ENCODE measurements around the gene BSDC1.

BSDC1 gene

GRCh38 chr1:32431736-32432400 lies 37.6 kb upstream of the BSDC1 start:
- no peak overlapping the region for H4K8ac ChIP-seq (ENCODE audit: low read depth, low read length)
- H4K12ac ChIP-seq (ENCODE audit: low read depth, low read length) = no peak overlapping the region
- no peak overlapping the region for H2AFZ ChIP-seq (ENCODE audit: insufficient read depth, low read length, poor library complexity)
- no peak overlapping the region for H3K18ac ChIP-seq (ENCODE audit: low read length)
- no peaks in the 10 kb centered on the region for H3K36me3 ChIP-seq (ENCODE audit: control insufficient read depth in 1 of 2, insufficient read depth in 2 of 2, low read length in 2 of 2)
- no peaks in the 10 kb centered on the region for H3K79me2 ChIP-seq (ENCODE audit: control insufficient read depth, insufficient read depth, low read length, poor library complexity)
- no peak overlapping the region for H3K4ac ChIP-seq (ENCODE audit: low read depth, low read length)
- H3K79me1 ChIP-seq (ENCODE audit: low read length) = no peaks in the 10 kb centered on the region
- H2AK5ac ChIP-seq (ENCODE audit: low read length) = no peak overlapping the region
- no peak overlapping the region for H2BK12ac ChIP-seq (ENCODE audit: low read length)
- no peak overlapping the region for H2BK5ac ChIP-seq (ENCODE audit: low read depth, low read length, poor library complexity)
- no CpG with 5 or more reads among the region's 4 CpGs for whole genome bisulfite sequencing (ENCODE audit: extremely low coverage, insufficient coverage, insufficient read length)
- H3K14ac ChIP-seq (ENCODE audit: low read length) = no peak overlapping the region
- no peak overlapping the region for H3K4me3 ChIP-seq (ENCODE audit: low read depth, low read length)
- H3K4me1 ChIP-seq (ENCODE audit: control insufficient read depth in 1 of 2, insufficient read depth in 2 of 2, low read length in 2 of 2) = no peaks in the 10 kb centered on the region
- H3K4me2 ChIP-seq (ENCODE audit: low read length) = no peak overlapping the region
- no peak overlapping the region for H3K23ac ChIP-seq (ENCODE audit: low read length)
- H3K27ac ChIP-seq (ENCODE audit: low read depth, low read length) = no peak overlapping the region
- no peaks in the 10 kb centered on the region for H3K27me3 ChIP-seq (ENCODE audit: insufficient read depth, low read length)
- H3K9ac ChIP-seq (ENCODE audit: low read length) = no peak overlapping the region
- no peak overlapping the region for H4K91ac ChIP-seq (ENCODE audit: low read depth, low read length)
- H2BK120ac ChIP-seq (ENCODE audit: insufficient read depth, low read length, poor library complexity) = no peak overlapping the region
- no peaks in the 10 kb centered on the region for H3K9me3 ChIP-seq (ENCODE audit: insufficient read depth, low read depth, low read length)
- no peak for DNase-seq

DNA sequence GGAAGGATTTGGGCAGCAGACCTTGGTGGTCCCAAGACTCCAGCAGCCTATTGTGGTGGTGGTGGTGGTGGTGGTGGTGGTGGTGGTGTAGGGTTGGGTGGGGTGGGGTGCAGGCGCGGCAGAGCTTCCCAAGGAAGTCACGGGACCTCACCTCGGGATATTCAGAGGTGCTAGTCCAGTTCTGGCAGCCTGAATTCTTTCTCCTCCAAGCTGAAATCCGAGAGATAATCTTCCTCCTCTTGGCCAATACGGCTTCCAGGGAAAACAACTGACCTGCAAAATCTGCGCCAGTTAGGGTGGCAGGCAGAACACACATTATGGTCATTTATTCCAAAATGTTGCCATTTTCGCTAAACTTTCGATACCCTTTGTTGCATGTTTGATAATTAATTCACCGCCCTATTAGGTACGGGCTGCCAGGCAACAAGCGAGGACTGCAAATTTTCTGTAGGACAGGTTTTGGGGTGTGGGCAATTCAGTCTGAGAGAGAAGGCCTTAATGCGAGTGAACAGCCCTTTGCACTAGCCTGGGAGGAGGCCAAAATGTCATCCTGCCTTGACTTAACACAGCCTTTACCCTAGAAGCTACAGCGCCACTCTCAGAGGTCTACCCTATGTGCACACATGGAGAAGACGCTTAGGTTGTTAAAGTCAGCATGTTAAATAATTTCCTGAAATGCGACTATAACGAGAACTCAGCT lies 33.2 kb upstream of the BSDC1 start:
- Histone ChIP-seq H3K18ac (ENCODE audit: low read length) (no peak overlapping the region), H3K27me3 (ENCODE audit: insufficient read depth, low read length) (no peaks in the 10 kb centered on the region), H4K91ac (ENCODE audit: low read depth, low read length) (no peak overlapping the region), H3K4me2 (ENCODE audit: low read length) (no peak overlapping the region), H3K4me1 (ENCODE audit: control insufficient read depth in 1 of 2, insufficient read depth in 2 of 2, low read length in 2 of 2) (no peaks in the 10 kb centered on the region), H3K79me2 (ENCODE audit: control insufficient read depth, insufficient read depth, low read length, poor library complexity) (no peaks in the 10 kb centered on the region), H2BK12ac (ENCODE audit: low read length) (no peak overlapping the region), H4K8ac (ENCODE audit: low read depth, low read length) (no peak overlapping the region), H4K12ac (ENCODE audit: low read depth, low read length) (no peak overlapping the region), H3K23ac (ENCODE audit: low read length) (no peak overlapping the region), H3K79me1 (ENCODE audit: low read length) (no peaks in the 10 kb centered on the region), H3K36me3 (ENCODE audit: control insufficient read depth in 1 of 2, insufficient read depth in 2 of 2, low read length in 2 of 2) (no peaks in the 10 kb centered on the region), H3K14ac (ENCODE audit: low read length) (no peak overlapping the region), H2BK120ac (ENCODE audit: insufficient read depth, low read length, poor library complexity) (no peak overlapping the region), H3K4me3 (ENCODE audit: low read depth, low read length) (no peak overlapping the region), H3K27ac (ENCODE audit: low read depth, low read length) (no peak overlapping the region), H2AFZ (ENCODE audit: insufficient read depth, low read length, poor library complexity) (no peak overlapping the region), H3K4ac (ENCODE audit: low read depth, low read length) (no peak overlapping the region), H2AK5ac (ENCODE audit: low read length) (no peak overlapping the region), H2BK5ac (ENCODE audit: low read depth, low read length, poor library complexity) (no peak overlapping the region), H3K9me3 (ENCODE audit: insufficient read depth, low read depth, low read length) (peaks cover 2% of the 10 kb centered on the region), H3K9ac (ENCODE audit: low read length) (no peak overlapping the region)
- DNase-seq = peak in 1 of 2 donors; percentile 14
- no CpG with 5 or more reads among the region's 17 CpGs for WGBS (ENCODE audit: extremely low coverage, insufficient coverage, insufficient read length)

DNA sequence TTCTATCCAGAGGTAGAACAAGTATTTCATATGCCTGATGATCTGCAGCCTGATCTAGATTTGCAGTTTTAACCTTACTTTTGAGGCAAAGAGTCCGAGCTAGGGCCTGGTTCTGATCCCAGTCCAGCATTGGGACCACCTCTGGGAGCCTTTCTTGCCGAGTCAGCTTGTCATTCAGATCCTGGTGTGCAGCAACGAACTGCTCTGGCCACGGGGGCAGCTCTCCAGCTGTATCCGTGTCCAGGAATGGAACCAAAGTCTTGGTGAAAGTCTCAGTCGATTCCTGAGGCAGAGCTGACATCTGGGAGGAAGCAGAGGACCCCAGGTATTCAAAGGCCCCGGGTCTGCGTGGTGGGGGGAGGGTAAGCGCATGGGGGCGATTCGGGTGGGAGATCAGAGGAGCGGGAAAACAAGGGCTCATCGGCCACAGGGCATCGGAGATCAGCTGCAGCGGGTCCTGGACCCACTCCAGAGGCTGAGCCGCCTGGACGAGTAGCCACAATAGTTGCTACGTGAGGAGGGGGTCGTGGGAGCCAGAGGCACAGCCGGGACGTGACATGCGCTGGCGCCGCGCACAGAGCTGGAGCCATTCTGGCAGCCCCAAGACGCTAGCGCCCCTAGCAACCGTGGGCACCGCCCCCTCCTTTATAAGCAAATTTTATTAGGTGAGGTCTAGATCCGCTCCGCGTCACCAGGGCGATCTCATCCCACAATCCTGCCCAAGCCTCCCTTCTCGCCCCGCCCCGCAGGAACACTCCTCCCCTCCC lies 32.4 kb upstream of the BSDC1 start:
- H3K27me3 ChIP-seq (ENCODE audit: insufficient read depth, low read length) = no peaks in the 10 kb centered on the region
- H3K4me2 ChIP-seq (ENCODE audit: low read length) = no peak overlapping the region
- H4K12ac ChIP-seq (ENCODE audit: low read depth, low read length) = no peak overlapping the region
- no peak overlapping the region for H2AK5ac ChIP-seq (ENCODE audit: low read length)
- H4K8ac ChIP-seq (ENCODE audit: low read depth, low read length) = no peak overlapping the region
- H3K27ac ChIP-seq (ENCODE audit: low read depth, low read length) = no peak overlapping the region
- H3K23ac ChIP-seq (ENCODE audit: low read length) = no peak overlapping the region
- no peaks in the 10 kb centered on the region for H3K79me1 ChIP-seq (ENCODE audit: low read length)
- no peak overlapping the region for H2AFZ ChIP-seq (ENCODE audit: insufficient read depth, low read length, poor library complexity)
- peaks cover 2% of the 10 kb centered on the region for H3K9me3 ChIP-seq (ENCODE audit: insufficient read depth, low read depth, low read length)
- no peaks in the 10 kb centered on the region for H3K79me2 ChIP-seq (ENCODE audit: control insufficient read depth, insufficient read depth, low read length, poor library complexity)
- H3K36me3 ChIP-seq (ENCODE audit: control insufficient read depth in 1 of 2, insufficient read depth in 2 of 2, low read length in 2 of 2) = no peaks in the 10 kb centered on the region
- DNase-seq = peak in 1 of 2 donors; percentile 14
- no peak overlapping the region for H3K4me3 ChIP-seq (ENCODE audit: low read depth, low read length)
- no peaks in the 10 kb centered on the region for H3K4me1 ChIP-seq (ENCODE audit: control insufficient read depth in 1 of 2, insufficient read depth in 2 of 2, low read length in 2 of 2)
- no peak overlapping the region for H3K18ac ChIP-seq (ENCODE audit: low read length)
- H3K4ac ChIP-seq (ENCODE audit: low read depth, low read length) = no peak overlapping the region
- H2BK12ac ChIP-seq (ENCODE audit: low read length) = no peak overlapping the region
- no peak overlapping the region for H3K9ac ChIP-seq (ENCODE audit: low read length)
- no peak overlapping the region for H3K14ac ChIP-seq (ENCODE audit: low read length)
- H2BK5ac ChIP-seq (ENCODE audit: low read depth, low read length, poor library complexity) = no peak overlapping the region
- H2BK120ac ChIP-seq (ENCODE audit: insufficient read depth, low read length, poor library complexity) = no peak overlapping the region
- peak overlapping the region; percentile 7 for H4K91ac ChIP-seq (ENCODE audit: low read depth, low read length)
- WGBS (ENCODE audit: extremely low coverage, insufficient coverage, insufficient read length) = no CpG with 5 or more reads among the region's 36 CpGs

DNA sequence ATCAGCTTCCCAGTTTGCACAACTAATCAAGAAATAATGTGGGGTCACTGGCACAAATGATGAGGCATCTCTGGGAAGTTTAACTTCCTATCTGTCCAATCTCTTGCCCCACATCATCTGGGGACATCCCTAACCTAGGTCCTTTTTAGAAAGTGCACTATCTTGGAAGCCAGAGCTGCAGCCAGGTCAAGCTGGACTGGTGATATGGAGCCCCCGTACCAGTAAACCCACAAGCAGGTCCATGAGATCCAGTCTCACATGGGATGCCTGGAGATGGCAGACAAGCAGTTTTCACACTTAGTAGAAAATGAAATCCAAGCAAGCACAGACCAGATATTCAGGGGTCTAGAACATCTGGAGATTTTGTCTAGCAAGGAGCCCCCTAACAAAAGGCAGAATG lies 27.5 kb upstream of the BSDC1 start:
- DNase-seq = no peak
- H3K4ac ChIP-seq (ENCODE audit: low read depth, low read length) = no peak overlapping the region

More for the DNA sequence above, 27.5 kb upstream of the BSDC1 start:
- Histone ChIP-seq H2BK120ac (ENCODE audit: insufficient read depth, low read length, poor library complexity) (no peak overlapping the region), H3K27me3 (ENCODE audit: insufficient read depth, low read length) (no peaks in the 10 kb centered on the region), H4K12ac (ENCODE audit: low read depth, low read length) (no peak overlapping the region), H3K18ac (ENCODE audit: low read length) (no peak overlapping the region), H3K4me2 (ENCODE audit: low read length) (no peak overlapping the region), H3K9ac (ENCODE audit: low read length) (no peak overlapping the region), H3K36me3 (ENCODE audit: control insufficient read depth in 1 of 2, insufficient read depth in 2 of 2, low read length in 2 of 2) (no peaks in the 10 kb centered on the region), H3K27ac (ENCODE audit: low read depth, low read length) (no peak overlapping the region), H3K4me1 (ENCODE audit: control insufficient read depth in 1 of 2, insufficient read depth in 2 of 2, low read length in 2 of 2) (no peaks in the 10 kb centered on the region), H4K8ac (ENCODE audit: low read depth, low read length) (no peak overlapping the region), H2BK5ac (ENCODE audit: low read depth, low read length, poor library complexity) (no peak overlapping the region), H3K79me2 (ENCODE audit: control insufficient read depth, insufficient read depth, low read length, poor library complexity) (no peaks in the 10 kb centered on the region), H3K79me1 (ENCODE audit: low read length) (no peaks in the 10 kb centered on the region), H3K23ac (ENCODE audit: low read length) (no peak overlapping the region), H2AFZ (ENCODE audit: insufficient read depth, low read length, poor library complexity) (no peak overlapping the region), H3K14ac (ENCODE audit: low read length) (no peak overlapping the region), H3K4me3 (ENCODE audit: low read depth, low read length) (no peak overlapping the region), H3K9me3 (ENCODE audit: insufficient read depth, low read depth, low read length) (peaks cover 2% of the 10 kb centered on the region), H2AK5ac (ENCODE audit: low read length) (no peak overlapping the region), H4K91ac (ENCODE audit: low read depth, low read length) (no peak overlapping the region), H2BK12ac (ENCODE audit: low read length) (no peak overlapping the region)
- no CpG with 5 or more reads among the region's 1 CpG for WGBS (ENCODE audit: extremely low coverage, insufficient coverage, insufficient read length)

Data from trophoblast cell (in vitro differentiated cells and primary cell).